A549 (cell line): ENCODE measurements around the gene GBGT1. TPM values are rescaled to one million over a fixed set of nuclear protein-coding genes. Genes with fewer than 3 reads are reported as not detected.

ENCODE experiments used
- ATAC-seq, 2 experiments: fragments of 200-7000 bp in 1 of 2; fragments of >200 bp in 1 of 2; cut with Nextera tagmentation in 1 of 2; cut with Tn5 transposase in 1 of 2; 3 replicates each; pipeline versions ENCODE4 v1.8.0 to v1.9.1; 2018 to 2020; ENCODE audit warnings: mild to moderate bottlenecking in 1 of 2, moderate library complexity in 1 of 2
- CTCF ChIA-PET: fragments of 300-600 bp; sonication (Branson Sonifier 250); formaldehyde crosslinking; extraction: SDS; loops from one replicate; lab custom pipeline; 2021; ENCODE audit warnings: antibody characterized with exemption, inconsistent platforms; lab: Yijun Ruan, JAX
- POLR2A ChIA-PET: fragments of 350-600 bp; formaldehyde crosslinking; extraction: SDS; loops from one replicate; lab custom pipeline; 2021; ENCODE audit warnings: antibody characterized with exemption, inconsistent platforms; lab: Yijun Ruan, JAX
- DNase-seq, 2 experiments: peaks; one replicate each; pipeline versions ENCODE4 v3.0.0 to v3.0.0-alpha.2; 2011 to 2016; ENCODE audit warnings: low read depth in 1 of 2, low spot score in 1 of 2
- FAIRE-seq: peaks from 2 replicates; lab custom pipeline; 2011; peaks lifted over from hg19 to GRCh38; lab: Jason Lieb, UNC
- H3K27ac ChIP-seq, 2 experiments: fragments of >200 bp; sonication (Bioruptor Twin); formaldehyde crosslinking; 3 replicates each; pipeline ENCODE4 v1.5.1; 2016 to 2017
- H3K4me1 ChIP-seq: fragments of >200 bp; sonication (Bioruptor Twin); formaldehyde crosslinking; 3 replicates; pipeline ENCODE4 v1.6.1; 2016
- H3K4me2 ChIP-seq: fragments of >200 bp; sonication (Bioruptor Twin); formaldehyde crosslinking; 3 replicates; pipeline ENCODE4 v1.6.1; 2016
- H3K4me3 ChIP-seq: fragments of >200 bp; sonication (Bioruptor Twin); formaldehyde crosslinking; 3 replicates; pipeline ENCODE4 v1.5.1; 2016
- H3K9me3 ChIP-seq: fragments of >200 bp; sonication (Bioruptor Twin); formaldehyde crosslinking; 3 replicates; pipeline ENCODE4 v1.6.1; 2016
- CHD4 ChIP-seq: fragments of 200-600 bp; sonication (generic); IDR thresholded peaks from 2 replicates; pipeline ENCODE4 v1.6.1; 2016; ENCODE audit warnings: antibody characterized with exemption, mild to moderate bottlenecking, borderline replicate concordance
- EHMT2 ChIP-seq: fragments of 200-600 bp; sonication (generic); IDR thresholded peaks from 2 replicates; pipeline ENCODE4 v1.6.1; 2016; ENCODE audit warnings: antibody characterized with exemption, low read depth, mild to moderate bottlenecking, moderate library complexity
- FOSL2 ChIP-seq, 2 experiments: fragments of 450-650 bp in 1 of 2; fragments of >200 bp in 1 of 2; sonication (Bioruptor Twin) in 1 of 2; formaldehyde crosslinking; IDR thresholded peaks; 2 replicates each; pipeline versions ENCODE4 v1.5.0 to v1.6.1; 2016 to 2020; ENCODE audit warnings: mild to moderate bottlenecking in 1 of 2, moderate library complexity in 1 of 2
- FOXS1 ChIP-seq: fragments of 250-450 bp; sonication (Bioruptor Pico); IDR thresholded peaks from 2 replicates; pipeline ENCODE4 v1.5.0; 2020; ENCODE audit warnings: mild to moderate bottlenecking, moderate library complexity
- HEYL ChIP-seq: fragments of 250-450 bp; sonication (Bioruptor Pico); IDR thresholded peaks from 2 replicates; pipeline ENCODE4 v1.8.0; 2021; ENCODE audit warnings: mild to moderate bottlenecking, moderate library complexity
- HOXA7 ChIP-seq: fragments of 250-450 bp; sonication (Bioruptor Pico); IDR thresholded peaks from 2 replicates; pipeline ENCODE4 v1.5.0; 2020; ENCODE audit warnings: mild to moderate bottlenecking, moderate library complexity
- KDM5A ChIP-seq: fragments of 200-600 bp; sonication (generic); IDR thresholded peaks from 2 replicates; pipeline ENCODE4 v1.6.1; 2016; ENCODE audit warnings: antibody characterized with exemption, mild to moderate bottlenecking
- MYC ChIP-seq: IDR thresholded peaks from 2 replicates; pipeline ENCODE4 v1.6.1; 2012; ENCODE audit warnings: mild to moderate bottlenecking, inconsistent platforms, low read length, improper control_type of control experiment, borderline replicate concordance
- NPAS2 ChIP-seq: fragments of 250-450 bp; sonication (Bioruptor Pico); IDR thresholded peaks from 2 replicates; pipeline ENCODE4 v1.8.0; 2022; ENCODE audit warnings: mild to moderate bottlenecking, moderate library complexity, borderline replicate concordance
- PHF8 ChIP-seq: fragments of 200-600 bp; sonication (generic); IDR thresholded peaks from 2 replicates; pipeline ENCODE4 v1.6.1; 2016; ENCODE audit warnings: low read depth, mild to moderate bottlenecking, antibody characterized with exemption, moderate library complexity, borderline replicate concordance
- POLR2A ChIP-seq: IDR thresholded peaks from 2 replicates; pipeline ENCODE4 v1.6.1; 2012; ENCODE audit warnings: mild to moderate bottlenecking, low read length
- RAD21 ChIP-seq, 2 experiments: fragments of >200 bp in 1 of 2; sonication (Bioruptor Twin) in 1 of 2; formaldehyde crosslinking in 1 of 2; IDR thresholded peaks in 1 of 2; conservative IDR thresholded peaks in 1 of 2; 2 replicates in 1 of 2; 3 replicates in 1 of 2; pipeline ENCODE4 v1.6.1; 2012 to 2018; ENCODE audit warnings: inconsistent platforms in 1 of 2
- RCOR1 ChIP-seq: fragments of 150-350 bp; IDR thresholded peaks from 2 replicates; pipeline ENCODE4 v1.6.1; 2014; ENCODE audit warnings: antibody characterized with exemption, low read length, low read depth
- RFX5 ChIP-seq: fragments of 450-650 bp; IDR thresholded peaks from 2 replicates; pipeline ENCODE4 v1.7.1; 2014; ENCODE audit warnings: antibody characterized with exemption, mild to moderate bottlenecking, moderate library complexity
- SMC3 ChIP-seq: fragments of >200 bp; sonication (Bioruptor Twin); formaldehyde crosslinking; IDR thresholded peaks from 3 replicates; pipeline ENCODE4 v1.6.1; 2018; ENCODE audit warnings: inconsistent platforms
- TFCP2L1 ChIP-seq: fragments of 250-450 bp; sonication (Bioruptor Pico); IDR thresholded peaks from 2 replicates; pipeline ENCODE4 v1.5.0; 2021; ENCODE audit warnings: mild to moderate bottlenecking
- WGBS: methylation state at CpG from one replicate; pipeline ENCODE4 v1.1.6; 2017; ENCODE audit errors: missing lambda C conversion rate; 5-methylcytosine and 5-hydroxymethylcytosine counted together
- polyA plus RNA-seq, 4 experiments: library from polyadenylated mRNA; depleted of rRNA in 3 of 4; stranded (reverse); fragments of >200 nt; fragmentation: RNase III in 1 of 4; extraction: RNeasy Plus Mini Kit Qiagen cat#74134 plus additional on column Dnase treatment in 1 of 4; gene quantifications; 2 replicates in 3 of 4; 3 replicates in 1 of 4; pipeline ENCODE4 v1.2.3, GENCODE V29; 2011 to 2017
- TF ChIP-seq, protein P1 (sequence below): fragments of 250-450 bp; sonication (Bioruptor Pico); IDR thresholded peaks from 2 replicates; pipeline ENCODE4 v1.5.0; 2021; ENCODE audit warnings: mild to moderate bottlenecking, moderate library complexity, borderline replicate concordance
- TF ChIP-seq, protein P2 (sequence below): fragments of >200 bp; sonication (Bioruptor Twin); formaldehyde crosslinking; IDR thresholded peaks from 2 replicates; pipeline ENCODE4 v1.6.1; 2016
- TF ChIP-seq, protein P3 (sequence below): fragments of >200 bp; sonication (Bioruptor Twin); formaldehyde crosslinking; IDR thresholded peaks from 3 replicates; pipeline ENCODE4 v1.5.1; 2016
- TF ChIP-seq, protein P4 (sequence below): fragments of 250-450 bp; sonication (Bioruptor Pico); IDR thresholded peaks from 2 replicates; pipeline ENCODE4 v1.5.0; 2020; ENCODE audit warnings: low read depth, mild to moderate bottlenecking, moderate library complexity
- TF ChIP-seq, protein P5 (sequence below): fragments of 150-350 bp; IDR thresholded peaks from 2 replicates; pipeline ENCODE4 v1.6.1; 2014; ENCODE audit warnings: low read depth, mild to moderate bottlenecking, low read length
- TF ChIP-seq, protein P6 (sequence below): IDR thresholded peaks from 2 replicates; pipeline ENCODE4 v1.6.1; 2012

Gene GBGT1
- polyA plus RNA-seq, 2 of the 4 experiments (the other 2 are of a cell fraction): 1.7 to 2.4 TPM

DNA sequence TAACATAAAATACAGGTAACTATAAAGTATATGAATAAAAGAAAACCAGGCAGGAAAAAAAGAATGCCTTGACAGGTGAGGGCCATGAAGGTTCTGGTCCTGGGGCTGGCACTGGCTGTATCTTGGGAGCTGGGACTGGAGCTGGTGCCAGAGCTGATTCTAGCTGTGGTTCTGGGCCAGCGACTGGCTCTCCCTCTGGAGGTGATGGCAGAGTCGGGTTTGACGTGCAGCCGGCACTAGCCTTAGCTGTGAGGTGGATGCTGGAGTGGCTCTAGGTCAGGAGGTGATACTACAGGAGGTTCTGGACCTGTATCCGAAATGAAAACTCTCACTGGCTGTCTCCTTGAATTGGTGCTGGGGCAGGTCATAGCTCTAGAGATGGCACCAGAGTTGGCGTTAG, 23.0 kb upstream of the GBGT1 start:
- H3K4me3 ChIP-seq: no peak overlapping the region
- 68% methylated on average over 6 of the region's 6 CpGs for WGBS
- FAIRE-seq (no peak), DNase-seq (no peak), ATAC-seq (no peak)
- peaks cover 4% of the 10 kb centered on the region; the same call in 1 of the 3 replicates for H3K4me1 ChIP-seq
- CTCF ChIA-PET: interaction anchor here (0.7 to 5.6 kb wide), 43 partner anchors 11 to 532 kb away, joined by 3 to 89 read pairs (median 4); partner anchors contain the start of genes MED22 and RPL7A
- TF ChIP-seq, protein P1, sequence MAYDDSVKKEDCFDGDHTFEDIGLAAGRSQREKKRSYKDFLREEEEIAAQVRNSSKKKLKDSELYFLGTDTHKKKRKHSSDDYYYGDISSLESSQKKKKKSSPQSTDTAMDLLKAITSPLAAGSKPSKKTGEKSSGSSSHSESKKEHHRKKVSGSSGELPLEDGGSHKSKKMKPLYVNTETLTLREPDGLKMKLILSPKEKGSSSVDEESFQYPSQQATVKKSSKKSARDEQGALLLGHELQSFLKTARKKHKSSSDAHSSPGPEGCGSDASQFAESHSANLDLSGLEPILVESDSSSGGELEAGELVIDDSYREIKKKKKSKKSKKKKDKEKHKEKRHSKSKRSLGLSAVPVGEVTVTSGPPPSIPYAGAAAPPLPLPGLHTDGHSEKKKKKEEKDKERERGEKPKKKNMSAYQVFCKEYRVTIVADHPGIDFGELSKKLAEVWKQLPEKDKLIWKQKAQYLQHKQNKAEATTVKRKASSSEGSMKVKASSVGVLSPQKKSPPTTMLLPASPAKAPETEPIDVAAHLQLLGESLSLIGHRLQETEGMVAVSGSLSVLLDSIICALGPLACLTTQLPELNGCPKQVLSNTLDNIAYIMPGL (CRISPR knock-in tag): no peak
- TF ChIP-seq EHMT2 (no peak), KDM5A (no peak)
- no peak overlapping the region for H3K4me2 ChIP-seq
- POLR2A ChIA-PET: interaction anchor here (0.7 to 2.0 kb wide), 3 partner anchors 52 to 458 kb away, joined by 3 to 14 read pairs (median 4); partner anchors contain the start of genes MED22 and RPL7A
- no peaks in the 10 kb centered on the region for H3K9me3 ChIP-seq
- H3K27ac ChIP-seq: no peak overlapping the region

DNA sequence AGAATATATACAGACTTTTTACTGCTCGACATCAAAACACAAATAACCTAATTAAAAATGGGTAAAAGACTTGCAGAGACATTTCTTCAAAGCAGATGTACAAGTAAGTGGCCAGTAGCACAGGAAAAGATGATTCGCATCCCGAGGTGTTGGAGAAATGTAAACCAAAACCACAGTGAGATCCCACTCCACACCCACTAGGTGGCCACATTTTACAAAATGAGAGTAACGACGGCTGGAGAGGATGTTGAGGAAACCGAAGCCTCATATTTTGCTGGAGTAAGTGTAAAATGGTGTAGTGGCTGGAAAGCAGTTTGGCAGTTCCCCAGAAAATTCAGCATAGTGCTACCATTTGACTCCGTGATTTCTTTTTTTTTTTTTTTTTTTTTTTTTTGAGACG, 21.3 kb upstream of the GBGT1 start:
- H3K9me3 ChIP-seq: no peaks in the 10 kb centered on the region
- H3K4me1 ChIP-seq: 0 out of 3 replicates have a peak, but pooled peaks cover 3% of the 10 kb centered on the region
- WGBS: 4% methylated on average over 7 of the region's 8 CpGs
- H3K4me2 ChIP-seq: peak overlapping the region; percentile 28
- TF ChIP-seq, protein P1 (CRISPR knock-in tag): no peak
- TF ChIP-seq, protein P2, sequence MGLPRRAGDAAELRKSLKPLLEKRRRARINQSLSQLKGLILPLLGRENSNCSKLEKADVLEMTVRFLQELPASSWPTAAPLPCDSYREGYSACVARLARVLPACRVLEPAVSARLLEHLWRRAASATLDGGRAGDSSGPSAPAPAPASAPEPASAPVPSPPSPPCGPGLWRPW: no peak
- no peak for TF ChIP-seq RCOR1
- TF ChIP-seq HOXA7 (CRISPR knock-in tag): no peak
- TF ChIP-seq, protein P3, sequence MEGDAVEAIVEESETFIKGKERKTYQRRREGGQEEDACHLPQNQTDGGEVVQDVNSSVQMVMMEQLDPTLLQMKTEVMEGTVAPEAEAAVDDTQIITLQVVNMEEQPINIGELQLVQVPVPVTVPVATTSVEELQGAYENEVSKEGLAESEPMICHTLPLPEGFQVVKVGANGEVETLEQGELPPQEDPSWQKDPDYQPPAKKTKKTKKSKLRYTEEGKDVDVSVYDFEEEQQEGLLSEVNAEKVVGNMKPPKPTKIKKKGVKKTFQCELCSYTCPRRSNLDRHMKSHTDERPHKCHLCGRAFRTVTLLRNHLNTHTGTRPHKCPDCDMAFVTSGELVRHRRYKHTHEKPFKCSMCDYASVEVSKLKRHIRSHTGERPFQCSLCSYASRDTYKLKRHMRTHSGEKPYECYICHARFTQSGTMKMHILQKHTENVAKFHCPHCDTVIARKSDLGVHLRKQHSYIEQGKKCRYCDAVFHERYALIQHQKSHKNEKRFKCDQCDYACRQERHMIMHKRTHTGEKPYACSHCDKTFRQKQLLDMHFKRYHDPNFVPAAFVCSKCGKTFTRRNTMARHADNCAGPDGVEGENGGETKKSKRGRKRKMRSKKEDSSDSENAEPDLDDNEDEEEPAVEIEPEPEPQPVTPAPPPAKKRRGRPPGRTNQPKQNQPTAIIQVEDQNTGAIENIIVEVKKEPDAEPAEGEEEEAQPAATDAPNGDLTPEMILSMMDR: peak; percentile 58
- TF ChIP-seq, protein P4, sequence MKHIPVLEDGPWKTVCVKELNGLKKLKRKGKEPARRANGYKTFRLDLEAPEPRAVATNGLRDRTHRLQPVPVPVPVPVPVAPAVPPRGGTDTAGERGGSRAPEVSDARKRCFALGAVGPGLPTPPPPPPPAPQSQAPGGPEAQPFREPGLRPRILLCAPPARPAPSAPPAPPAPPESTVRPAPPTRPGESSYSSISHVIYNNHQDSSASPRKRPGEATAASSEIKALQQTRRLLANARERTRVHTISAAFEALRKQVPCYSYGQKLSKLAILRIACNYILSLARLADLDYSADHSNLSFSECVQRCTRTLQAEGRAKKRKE: no peak
- TF ChIP-seq SMC3: peak; percentile 42; the same call in 1 of the 3 replicates
- no peak for TF ChIP-seq RFX5
- TF ChIP-seq FOXS1 (CRISPR knock-in tag): no peak
- TF ChIP-seq RAD21 (conservative IDR thresholded peaks at IDR 0.05 in 1 of 2, IDR thresholded peaks at IDR 0.05 in 1 of 2): peak; percentile 64 to 72
- TF ChIP-seq FOSL2 (IDR thresholded peaks at IDR 0.05): no peak
- no peak for TF ChIP-seq FOSL2 (CRISPR knock-in tag; IDR thresholded peaks at IDR 0.05)
- no peak for TF ChIP-seq POLR2A
- FAIRE-seq (peak; percentile 59), DNase-seq (peak; percentile 71 to 76), ATAC-seq (peak; percentile 75 to 82)
- ChIA-PET CTCF (interaction anchor here (0.6 to 5.6 kb wide), 31 partner anchors 9 to 311 kb away, joined by 3 to 89 read pairs (median 5); partner anchors contain the start of genes SURF1 and SURF2), POLR2A (no interaction called here)
- no peak overlapping the region for H3K4me3 ChIP-seq
- H3K27ac ChIP-seq: no peak overlapping the region

DNA sequence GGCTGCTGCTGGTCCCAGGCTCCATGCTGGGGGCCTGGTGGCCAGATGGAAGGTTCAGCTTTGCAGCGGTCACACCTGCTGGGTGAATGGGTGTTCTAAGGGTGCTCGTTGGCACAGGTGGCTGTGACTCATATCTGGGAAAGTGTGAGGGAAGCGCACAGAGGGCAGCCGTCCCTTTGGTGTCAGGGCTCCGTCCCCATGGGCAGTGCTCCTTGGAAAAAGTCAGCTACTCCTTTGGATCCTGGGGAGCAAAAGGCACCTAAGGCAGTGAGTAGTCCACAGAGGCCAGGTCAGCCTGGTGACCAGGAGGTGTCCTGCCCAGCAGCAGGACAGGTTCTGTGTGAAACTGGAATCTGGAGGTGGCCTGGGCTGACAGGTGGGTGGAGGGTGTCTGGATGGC, 18.4 kb upstream of the GBGT1 start:
- 77% methylated on average over 3 of the region's 5 CpGs for WGBS
- Histone ChIP-seq H3K27ac (no peak overlapping the region), H3K9me3 (no peaks in the 10 kb centered on the region), H3K4me3 (no peak overlapping the region), H3K4me2 (no peak overlapping the region), H3K4me1 (0 out of 3 replicates have a peak, but pooled peaks cover 3% of the 10 kb centered on the region)
- ATAC-seq (no peak), FAIRE-seq (no peak), DNase-seq (no peak)
- CTCF ChIA-PET: interaction anchor here (0.7 to 3.1 kb wide), 9 partner anchors 30 to 255 kb away, joined by 3 to 22 read pairs (median 5); no protein-coding TSS in a partner anchor
- TF ChIP-seq CHD4 (no peak), POLR2A (no peak), HEYL (CRISPR knock-in tag) (no peak), MYC (no peak), PHF8 (no peak), NPAS2 (CRISPR knock-in tag) (no peak), SMC3 (no peak), TFCP2L1 (CRISPR knock-in tag) (no peak), KDM5A (no peak)
- TF ChIP-seq, protein P5, sequence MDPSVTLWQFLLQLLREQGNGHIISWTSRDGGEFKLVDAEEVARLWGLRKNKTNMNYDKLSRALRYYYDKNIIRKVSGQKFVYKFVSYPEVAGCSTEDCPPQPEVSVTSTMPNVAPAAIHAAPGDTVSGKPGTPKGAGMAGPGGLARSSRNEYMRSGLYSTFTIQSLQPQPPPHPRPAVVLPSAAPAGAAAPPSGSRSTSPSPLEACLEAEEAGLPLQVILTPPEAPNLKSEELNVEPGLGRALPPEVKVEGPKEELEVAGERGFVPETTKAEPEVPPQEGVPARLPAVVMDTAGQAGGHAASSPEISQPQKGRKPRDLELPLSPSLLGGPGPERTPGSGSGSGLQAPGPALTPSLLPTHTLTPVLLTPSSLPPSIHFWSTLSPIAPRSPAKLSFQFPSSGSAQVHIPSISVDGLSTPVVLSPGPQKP: no peak
- TF ChIP-seq, protein P4: no peak
- TF ChIP-seq, protein P6, sequence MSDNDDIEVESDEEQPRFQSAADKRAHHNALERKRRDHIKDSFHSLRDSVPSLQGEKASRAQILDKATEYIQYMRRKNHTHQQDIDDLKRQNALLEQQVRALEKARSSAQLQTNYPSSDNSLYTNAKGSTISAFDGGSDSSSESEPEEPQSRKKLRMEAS: no peak
- POLR2A ChIA-PET: no interaction called here
